Measurements from ENCODE around the gene HK1. TPM values are rescaled to one million over a fixed set of nuclear protein-coding genes. Genes with fewer than 3 reads are reported as not detected.

The HK1 gene
- total and polyA plus RNA-seq, 12 donors, result 18.4 to 79.3 (median 45.1) TPM

DNA sequence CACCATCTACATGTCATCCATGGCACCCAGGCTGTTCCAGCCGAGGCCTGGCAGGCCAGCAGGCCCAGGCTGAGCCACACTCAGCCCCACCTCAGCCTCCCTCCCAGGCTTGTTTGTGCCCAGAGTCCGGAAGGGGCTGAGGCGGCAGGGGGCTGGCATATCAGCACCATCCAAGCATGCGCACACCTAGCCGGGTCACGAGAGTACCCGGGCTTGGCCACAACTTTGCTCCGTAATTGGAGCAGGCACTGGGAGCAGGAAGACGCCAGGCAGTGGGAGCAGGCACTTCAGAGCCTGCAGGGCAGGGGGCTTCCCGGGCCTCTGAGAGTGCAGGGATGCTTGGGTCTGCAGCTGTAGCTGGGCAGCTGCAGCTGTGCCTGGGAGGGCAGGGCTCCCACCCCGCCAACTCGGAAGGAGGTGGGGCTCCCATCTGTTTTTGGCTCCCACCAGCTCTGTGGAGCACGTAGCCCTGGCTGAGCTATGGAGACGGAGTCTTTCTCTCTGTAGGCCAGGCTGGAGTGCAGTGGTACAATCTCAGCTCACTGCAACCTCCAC, 157.7 kb downstream of the HK1 start:
- WGBS, 4 donors, result 89 to 100% (median 93%) methylated on average over 4 to 14 of the region's 14 CpGs
- Histone ChIP-seq H3K9me3 (replicated peaks in 1 of 3) (no peaks in the 10 kb centered on the region), H3K27ac (no peak overlapping the region), H3K27me3 (no peaks in the 10 kb centered on the region), H3K36me3 (replicated peaks in 1 of 2) (no peaks in the 10 kb centered on the region), H3K4me1 (replicated peaks in 1 of 2) (peaks cover 0 to 14% of the 10 kb centered on the region in 2 donors), H3K4me3 (no peak overlapping the region)
- intact Hi-C loops (cut with DNase I), result no loop called here
- no peak for TF ChIP-seq POLR2A (IDR thresholded peaks at IDR 0.05)
- no peak for TF ChIP-seq CTCF (IDR thresholded peaks at IDR 0.05)
- no peak for DNase-seq

DNA sequence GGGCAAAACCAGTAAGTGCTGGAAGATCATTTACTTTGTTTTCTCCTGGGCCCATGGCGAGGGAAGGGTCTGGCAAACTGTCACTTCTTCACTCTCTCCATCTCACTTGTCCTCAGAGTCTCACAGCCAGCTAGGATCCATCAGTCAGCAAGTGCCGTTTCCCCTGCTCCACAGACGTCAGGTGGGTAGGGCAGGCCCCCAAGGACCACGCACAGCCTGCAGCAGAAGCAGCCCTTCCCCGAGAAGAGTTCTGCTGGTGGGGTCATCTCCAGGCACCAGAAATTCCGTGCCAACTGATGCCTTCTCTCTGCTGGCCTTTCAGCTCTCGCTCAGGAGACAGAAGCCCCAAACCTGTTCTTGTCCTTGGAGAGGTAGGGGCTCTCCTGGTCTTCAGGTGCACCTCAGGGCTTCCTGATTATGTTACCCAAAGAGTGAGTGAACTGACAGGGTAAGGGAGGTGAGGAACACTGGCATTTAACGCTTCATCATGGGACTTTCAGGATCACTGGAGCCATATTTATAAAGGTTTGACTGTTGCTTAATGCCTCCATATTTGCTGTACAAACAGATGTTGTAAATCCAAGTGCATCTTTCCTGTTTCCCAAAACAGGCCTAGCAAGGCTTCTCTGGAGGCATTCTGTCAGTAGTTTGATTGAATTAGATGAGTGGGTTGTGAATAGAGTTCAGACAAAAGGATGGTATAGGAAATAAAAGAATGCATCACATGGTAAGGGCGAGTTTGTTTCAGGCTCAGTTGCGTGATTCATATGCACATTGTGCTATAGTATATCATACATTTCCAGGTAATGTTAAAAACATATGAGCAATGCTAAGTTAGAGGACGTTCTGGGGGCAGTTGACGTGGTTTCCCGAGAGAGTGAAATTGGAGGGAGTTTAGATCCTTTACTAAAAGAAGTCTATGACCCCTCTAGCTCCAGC, 159.3 kb downstream of the HK1 start:
- no peak for TF ChIP-seq CTCF (IDR thresholded peaks at IDR 0.05)
- no peak for TF ChIP-seq POLR2A (IDR thresholded peaks at IDR 0.05)

GRCh38 chr10:69438536-69439349, 160.4 kb downstream of the HK1 start:
- H3K36me3 ChIP-seq (replicated peaks in 1 of 2), result no peaks in the 10 kb centered on the region
- WGBS, 4 donors, result 41 to 48% (median 42%) methylated on average over 10 of the region's 10 CpGs
- no peaks in the 10 kb centered on the region for H3K27me3 ChIP-seq
- peaks cover 0 to 14% of the 10 kb centered on the region in 2 donors for H3K4me1 ChIP-seq (replicated peaks in 1 of 2)
- TF ChIP-seq POLR2A (IDR thresholded peaks at IDR 0.05) (no peak), CTCF (IDR thresholded peaks at IDR 0.05) (no peak)
- H3K27ac ChIP-seq, result peak overlapping the region in 2 of 5 donors; percentile 17 to 58
- intact Hi-C loops (cut with DNase I), result no loop called here
- no peak overlapping the region for H3K4me3 ChIP-seq
- no peaks in the 10 kb centered on the region for H3K9me3 ChIP-seq (replicated peaks in 1 of 3)
- DNase-seq, result no peak

More for the DNA sequence above, 159.3 kb downstream of the HK1 start:
- 74 to 82% (median 79%) methylated on average over 10 to 13 of the region's 13 CpGs for WGBS, 4 donors
- H3K4me3 ChIP-seq, result no peak overlapping the region
- no peak for DNase-seq
- H3K9me3 ChIP-seq (replicated peaks in 1 of 3), result no peaks in the 10 kb centered on the region
- peaks cover 0 to 14% of the 10 kb centered on the region in 2 donors for H3K4me1 ChIP-seq (replicated peaks in 1 of 2)
- intact Hi-C loops (cut with DNase I), result no loop called here
- H3K27me3 ChIP-seq, result no peaks in the 10 kb centered on the region
- H3K36me3 ChIP-seq (replicated peaks in 1 of 2), result no peaks in the 10 kb centered on the region
- no peak overlapping the region for H3K27ac ChIP-seq

DNA sequence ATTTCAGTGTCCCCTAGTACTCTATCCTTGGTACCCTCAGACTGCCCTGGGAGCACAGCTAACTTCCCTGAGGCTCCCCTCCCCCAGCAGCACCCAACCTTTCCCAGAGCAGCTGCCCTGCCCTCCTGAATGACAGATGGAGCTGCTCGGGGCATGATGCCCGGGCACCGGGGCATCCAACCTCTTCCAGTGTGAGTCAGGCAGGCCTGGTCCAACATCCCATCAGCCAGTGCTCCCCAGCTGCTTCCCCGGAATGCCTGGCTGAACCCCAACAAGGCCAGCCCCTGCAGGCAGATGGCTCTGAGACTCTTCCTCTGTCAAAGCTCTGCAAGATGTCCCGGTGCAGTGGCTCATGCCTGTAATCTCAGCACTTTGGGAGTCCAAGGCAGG, 161.0 kb downstream of the HK1 start:
- intact Hi-C loops (cut with DNase I), result no loop called here
- TF ChIP-seq CTCF (IDR thresholded peaks at IDR 0.05) (no peak), POLR2A (IDR thresholded peaks at IDR 0.05) (no peak)
- Histone ChIP-seq H3K4me1 (replicated peaks in 1 of 2) (peaks cover 0 to 14% of the 10 kb centered on the region in 2 donors), H3K27me3 (no peaks in the 10 kb centered on the region), H3K4me3 (no peak overlapping the region), H3K27ac (no peak overlapping the region), H3K36me3 (replicated peaks in 1 of 2) (no peaks in the 10 kb centered on the region), H3K9me3 (replicated peaks in 1 of 3) (no peaks in the 10 kb centered on the region)
- 20 to 57% (median 38%) methylated on average over 1 to 5 of the region's 5 CpGs for WGBS, 4 donors
- peak in 4 of 7 donors; percentile 38 to 70 (median 56) for DNase-seq

All from adrenal gland (tissue), 12 donors.